Stimulated activated CD8-positive, alpha-beta memory T cell treated with anti-CD3 and anti-CD28 coated beads, Interleukin-7, amount 100 ng/mL, for 4 hours (primary cell): Measurements from ENCODE around the gene PPFIBP1.
"Not testable (repeated sequence)": the region's sequence is repeated elsewhere in the genome, so short reads cannot be mapped to it uniquely, and the experiment has no call there.

Experiments
- DNase-seq, 2 donors: peaks; one replicate each; pipeline ENCODE4 v3.0.0-alpha.2; 2020; ENCODE audit warnings: low read depth in 2 of 2

PPFIBP1 gene

DNA sequence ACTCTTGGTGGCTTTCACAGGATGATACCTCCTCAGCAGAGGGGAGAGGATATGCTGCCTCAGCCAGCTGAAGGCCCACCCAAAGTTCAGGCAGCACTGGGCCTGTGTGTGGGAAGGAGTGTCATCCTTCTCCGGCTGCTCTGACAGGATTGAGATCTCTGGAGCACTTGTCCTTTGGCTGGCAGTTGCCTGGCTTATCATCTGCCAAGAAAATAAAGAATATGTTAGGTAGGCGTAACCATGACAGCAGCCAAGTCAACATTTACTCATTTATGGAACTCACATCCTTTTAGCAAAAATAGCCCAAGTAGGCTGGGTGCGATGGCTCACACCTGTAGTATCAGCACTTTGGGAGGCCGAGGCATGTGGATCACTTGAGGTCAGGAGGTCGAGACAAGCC lies 68.5 kb downstream of the PPFIBP1 start:
- DNase-seq: no peak

DNA sequence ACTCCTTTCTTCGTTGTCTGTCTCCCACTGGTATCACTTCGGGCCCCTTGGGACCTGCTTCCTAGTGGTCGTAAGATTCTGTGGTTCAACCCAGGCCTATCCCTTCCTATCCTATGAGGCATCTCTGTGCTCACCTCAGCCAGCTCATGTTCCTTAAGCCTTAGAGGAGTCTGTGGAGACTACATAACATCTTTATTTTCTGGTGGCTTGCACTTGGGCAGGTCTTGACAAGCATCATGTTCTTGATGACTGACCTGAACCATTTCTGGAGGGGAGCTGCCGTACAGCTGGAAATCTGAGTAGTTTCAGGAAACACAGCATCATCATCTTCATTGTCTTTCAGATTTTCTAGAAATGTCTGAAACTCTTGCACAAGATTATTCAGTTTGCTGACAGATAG lies 69.3 kb downstream of the PPFIBP1 start:
- no peak for DNase-seq

DNA sequence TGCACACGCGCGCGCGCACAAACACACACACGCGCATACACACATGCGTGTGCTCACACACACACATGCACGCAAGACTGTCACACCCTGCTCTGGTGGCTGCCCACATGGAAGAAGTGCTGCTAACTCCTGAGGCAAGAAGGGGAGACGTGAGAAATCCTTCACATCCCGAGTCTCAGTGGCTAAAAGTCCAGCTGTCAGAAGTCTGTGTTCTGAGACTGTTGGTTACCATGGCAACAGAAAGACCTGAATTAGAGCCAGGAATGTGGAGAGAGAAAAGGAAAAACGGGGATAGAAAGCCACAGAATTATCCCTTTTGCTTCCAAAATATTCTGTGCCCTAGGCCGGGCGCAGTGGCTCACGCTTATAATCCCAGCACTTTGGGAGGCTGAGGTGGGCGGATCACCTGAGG lies 71.2 kb downstream of the PPFIBP1 start:
- no peak for DNase-seq

DNA sequence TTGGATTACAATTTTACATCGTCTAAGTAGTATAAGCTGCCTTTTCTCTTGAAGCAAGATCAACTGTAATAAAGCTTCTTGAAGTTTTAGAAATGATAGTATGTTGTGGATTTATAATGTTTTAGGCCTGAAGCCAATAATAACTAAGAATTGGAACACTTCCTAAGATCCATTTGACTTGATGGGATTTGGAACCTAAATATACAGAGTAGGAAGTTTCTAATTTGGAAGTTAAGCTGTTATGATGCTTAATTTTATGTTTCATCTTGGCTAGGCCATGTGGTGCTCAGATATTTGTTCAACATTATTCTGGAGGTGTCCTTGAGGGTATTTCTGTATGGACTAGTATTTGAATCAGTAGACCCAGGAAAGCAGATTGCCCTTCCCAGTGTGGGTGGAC lies 74.9 kb downstream of the PPFIBP1 start:
- DNase-seq: not testable (repeated sequence)

DNA sequence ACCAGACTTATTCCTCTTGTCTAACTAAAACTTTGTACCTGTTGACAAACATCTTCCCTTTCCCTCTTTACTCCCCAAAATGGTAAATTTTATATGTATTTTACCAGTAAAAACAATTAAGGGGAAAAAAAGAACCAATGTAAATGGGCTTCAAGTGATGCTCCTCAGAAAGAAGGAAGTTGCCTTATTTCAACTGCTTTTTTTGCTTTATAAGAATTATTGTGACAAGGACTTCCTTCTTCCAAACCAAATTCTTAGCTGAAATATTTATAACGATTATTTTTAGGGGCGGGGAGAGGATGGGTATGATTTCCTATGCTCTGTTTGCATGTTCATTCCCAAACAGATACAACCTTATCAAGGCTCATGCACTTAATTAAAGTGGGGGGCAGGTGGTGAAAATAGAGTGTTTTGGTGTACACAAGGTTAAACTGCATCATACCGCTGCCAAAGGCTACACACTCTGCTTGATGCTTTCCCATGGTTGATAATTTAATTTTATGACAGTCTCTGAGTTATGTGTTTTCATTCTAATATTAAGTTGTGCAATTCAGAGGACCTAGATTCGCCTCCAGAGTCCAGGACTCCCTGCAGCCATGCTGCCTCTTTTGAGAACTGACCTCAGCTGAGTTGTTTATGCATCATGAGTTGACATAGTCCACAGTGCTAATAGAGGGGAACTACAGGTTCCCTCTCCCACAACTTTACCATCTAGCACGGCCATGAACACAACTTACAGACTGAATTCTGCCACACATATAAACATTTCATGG lies 77.2 kb downstream of the PPFIBP1 start:
- DNase-seq: not testable (repeated sequence)

DNA sequence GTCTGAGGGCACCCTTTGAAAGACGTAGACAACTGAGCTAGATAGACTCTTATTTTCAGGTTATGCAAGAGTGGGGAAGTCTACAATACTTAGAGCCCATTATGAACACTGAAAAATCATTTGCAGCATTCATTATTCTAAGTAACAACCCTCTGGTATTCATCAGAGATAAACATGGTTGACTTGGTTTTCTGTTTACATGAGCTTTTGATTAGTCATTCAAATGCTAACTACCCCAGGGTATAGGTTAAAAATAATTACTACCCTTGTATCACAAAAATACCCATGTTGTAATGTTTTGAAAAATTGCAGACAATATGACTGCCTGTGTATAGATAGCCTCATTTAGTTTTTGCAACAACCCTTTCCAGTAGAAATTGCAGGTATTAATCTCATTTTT lies 78.5 kb downstream of the PPFIBP1 start:
- DNase-seq: no peak

DNA sequence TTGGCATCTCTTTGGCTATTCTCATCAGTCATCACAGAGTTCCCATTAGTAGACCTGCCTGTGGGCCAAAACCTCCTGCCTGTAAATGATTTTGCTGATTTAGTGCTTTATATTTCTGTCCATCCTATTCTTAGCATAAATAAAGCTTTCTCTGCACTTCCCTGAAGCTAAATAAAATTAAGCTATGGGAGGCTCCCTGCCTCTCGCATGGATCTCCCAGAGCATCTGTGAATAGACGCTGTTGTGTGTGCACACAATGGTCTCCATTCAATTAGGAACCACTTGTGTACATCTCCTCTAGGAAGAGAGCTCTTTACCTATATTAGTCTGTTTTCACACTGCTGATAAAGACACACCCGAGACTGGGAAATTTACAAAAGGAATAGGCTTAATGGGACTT lies 80.4 kb downstream of the PPFIBP1 start:
- DNase-seq: no peak

DNA sequence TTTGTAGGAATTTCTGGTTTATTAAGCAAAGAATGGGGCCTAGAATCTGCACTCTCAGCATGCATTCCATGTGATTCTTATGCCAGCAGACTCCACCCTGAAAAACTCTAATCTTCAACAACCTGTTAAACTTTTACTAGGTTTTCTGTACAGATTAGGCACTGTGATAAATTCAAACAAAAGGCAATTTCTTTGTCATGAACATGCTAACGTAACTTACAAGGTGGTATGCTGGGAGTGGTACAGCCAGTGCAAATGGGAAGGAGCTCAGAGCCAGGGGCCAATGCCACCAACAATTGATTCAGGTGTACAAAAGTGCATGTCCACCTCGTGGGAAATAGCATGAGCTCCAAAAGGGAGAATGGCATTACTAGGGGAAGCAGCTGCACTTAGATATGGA lies 83.0 kb downstream of the PPFIBP1 start:
- no peak for DNase-seq

DNA sequence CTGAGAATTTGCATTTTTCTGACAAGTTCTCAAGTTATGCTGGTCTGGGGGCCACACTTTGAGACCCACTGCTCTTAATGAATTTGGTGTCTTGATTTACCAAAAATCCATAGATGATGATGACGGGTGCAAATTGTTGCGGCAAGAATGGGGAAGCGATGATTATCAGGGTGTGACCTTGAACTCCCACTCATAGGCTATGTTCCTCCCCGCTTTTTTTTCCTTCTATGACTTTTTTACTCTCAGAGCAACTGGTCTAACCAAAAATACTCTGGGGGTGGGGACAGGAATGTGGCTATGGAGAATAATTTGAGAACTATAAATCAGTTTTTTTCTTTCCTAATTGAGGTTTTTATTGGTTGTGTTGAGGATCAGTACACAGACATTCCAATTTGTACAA lies 83.6 kb downstream of the PPFIBP1 start:
- no peak for DNase-seq

DNA sequence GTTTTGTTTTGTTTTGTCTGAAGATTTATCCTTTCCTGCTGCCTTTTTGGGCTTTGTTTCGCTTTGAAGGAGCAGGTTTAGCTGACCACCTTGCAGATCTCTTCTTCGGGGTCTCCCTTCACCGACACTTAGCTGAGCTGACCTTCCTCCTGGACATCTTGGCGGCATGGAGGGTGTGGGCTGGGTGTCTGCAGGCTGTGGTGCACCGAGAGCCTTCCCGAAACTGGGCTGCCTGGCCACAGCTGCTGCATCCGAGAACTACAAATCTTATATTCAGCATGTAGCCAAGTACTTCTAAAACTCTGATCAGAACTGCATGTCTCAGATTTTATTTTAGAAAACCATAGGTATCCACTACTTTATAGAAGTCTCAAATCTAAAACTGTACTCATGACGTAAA lies 84.9 kb downstream of the PPFIBP1 start:
- no peak for DNase-seq

DNA sequence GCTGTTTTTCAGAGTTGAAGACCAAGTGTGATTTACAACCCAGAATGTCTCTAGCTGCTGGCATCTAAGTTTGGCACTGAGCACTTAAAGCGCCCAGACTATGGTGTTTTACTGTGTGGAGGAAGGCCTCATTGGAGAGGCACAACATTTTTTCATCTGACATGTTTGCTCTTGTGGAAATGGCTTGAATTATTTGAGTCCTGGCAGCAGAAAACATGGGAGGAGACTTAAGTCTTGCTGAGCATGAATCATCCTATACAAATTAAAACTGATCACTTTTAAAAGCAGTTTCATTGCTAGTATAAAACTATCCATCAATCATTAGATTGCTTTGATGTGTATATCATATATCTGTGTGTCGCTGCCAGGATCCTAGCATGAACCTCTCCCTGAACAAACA lies 86.4 kb downstream of the PPFIBP1 start:
- no peak for DNase-seq

DNA sequence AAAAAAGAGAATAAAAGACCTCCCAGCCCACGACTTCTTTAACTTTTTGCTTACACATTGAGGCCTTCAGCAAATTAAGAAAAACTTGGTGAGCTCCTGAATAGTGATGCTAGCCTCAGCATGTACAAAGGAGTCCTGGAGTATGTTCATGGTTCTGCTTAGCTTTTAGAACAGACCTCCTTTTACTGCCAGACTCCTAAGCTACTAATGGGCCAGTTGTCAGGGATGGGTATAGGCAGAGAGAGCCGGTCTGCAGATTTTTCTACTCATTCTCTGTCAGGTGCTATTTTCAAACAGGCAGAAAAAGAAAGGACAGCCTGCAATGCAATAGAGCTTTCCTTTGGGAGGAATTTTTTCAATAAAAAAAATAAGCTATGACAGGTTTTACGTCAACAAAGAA lies 90.4 kb downstream of the PPFIBP1 start:
- DNase-seq: no peak

DNA sequence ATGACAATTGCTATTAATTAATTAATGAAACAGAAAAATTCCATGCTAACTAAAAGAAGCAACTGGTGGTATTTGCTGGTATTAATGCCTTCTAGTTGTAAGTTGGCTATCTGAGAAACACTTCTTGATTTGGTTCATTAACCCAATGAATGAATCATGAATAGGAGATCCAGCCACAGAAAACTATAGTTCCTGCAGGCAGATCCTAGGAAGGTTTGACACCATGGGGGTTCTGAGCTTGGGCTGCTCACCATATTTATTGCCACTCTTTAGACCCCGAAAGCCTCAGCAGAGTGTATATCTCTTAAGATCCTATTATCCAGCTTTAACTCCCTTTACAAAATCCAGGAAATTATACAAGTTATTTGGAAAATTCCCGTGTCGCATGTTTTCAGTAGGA lies 90.9 kb downstream of the PPFIBP1 start:
- no peak for DNase-seq

DNA sequence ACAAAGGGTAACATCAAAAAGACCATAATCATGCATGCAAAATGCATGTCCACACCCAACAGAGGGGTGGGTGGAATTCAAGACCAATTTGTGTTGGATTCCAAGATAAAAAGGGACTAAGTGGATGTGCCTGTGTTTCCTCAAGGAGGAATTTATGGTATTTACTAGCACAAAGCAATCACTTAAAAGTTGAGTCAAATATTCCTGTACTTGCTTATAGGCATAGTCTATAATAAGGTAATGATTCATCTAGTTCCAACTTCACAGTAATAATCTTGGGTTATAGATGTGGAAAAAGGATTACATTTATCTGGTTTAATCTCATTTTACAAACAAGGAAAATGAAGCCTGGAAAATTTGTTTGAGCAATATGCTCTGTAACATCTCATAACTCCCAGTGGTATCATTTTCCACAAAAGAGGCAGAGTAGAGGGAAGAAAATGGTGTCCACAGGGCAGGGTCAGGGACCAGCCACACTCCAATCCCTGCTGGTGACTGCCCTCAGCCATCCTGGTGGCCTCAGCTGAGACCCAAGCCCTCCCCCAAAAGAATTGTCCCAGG lies 91.4 kb downstream of the PPFIBP1 start:
- DNase-seq: no peak

DNA sequence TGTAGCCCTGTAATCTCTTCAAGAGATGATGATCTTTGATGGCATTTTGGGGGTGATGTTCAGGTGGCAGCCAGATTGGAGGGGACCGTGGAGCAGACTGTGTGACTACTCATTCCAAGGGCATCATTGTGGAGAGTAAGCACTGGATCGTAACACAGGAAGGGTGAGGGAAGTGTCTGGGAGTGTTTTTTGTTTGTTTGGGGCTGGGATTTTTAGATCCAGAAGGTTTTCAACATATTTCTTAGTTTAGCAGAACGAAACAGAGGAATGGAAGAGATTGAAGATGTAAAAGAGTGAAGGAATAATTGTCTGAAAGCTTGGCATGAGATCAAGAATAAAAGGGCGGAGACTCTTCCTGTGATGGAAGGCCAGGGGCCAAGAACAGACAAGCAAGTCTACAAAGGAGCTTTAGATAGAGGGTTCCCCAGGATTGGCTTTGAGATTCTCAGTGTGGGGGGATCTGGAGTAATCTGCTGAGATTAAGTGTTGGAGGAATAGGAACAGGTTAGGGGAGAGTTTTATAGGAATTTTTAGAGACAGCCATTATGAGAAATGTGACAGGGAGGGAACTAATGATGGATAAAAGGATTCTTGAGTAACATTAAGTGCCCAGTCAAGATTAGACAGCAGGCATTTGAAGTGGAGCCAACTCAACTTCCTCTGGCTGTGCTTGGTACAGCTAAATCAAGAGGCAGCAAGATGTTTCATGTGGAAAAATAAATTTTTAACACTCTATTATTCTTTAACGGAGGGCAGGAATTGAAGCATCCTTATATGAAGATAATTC lies 92.5 kb downstream of the PPFIBP1 start:
- DNase-seq: no peak

DNA sequence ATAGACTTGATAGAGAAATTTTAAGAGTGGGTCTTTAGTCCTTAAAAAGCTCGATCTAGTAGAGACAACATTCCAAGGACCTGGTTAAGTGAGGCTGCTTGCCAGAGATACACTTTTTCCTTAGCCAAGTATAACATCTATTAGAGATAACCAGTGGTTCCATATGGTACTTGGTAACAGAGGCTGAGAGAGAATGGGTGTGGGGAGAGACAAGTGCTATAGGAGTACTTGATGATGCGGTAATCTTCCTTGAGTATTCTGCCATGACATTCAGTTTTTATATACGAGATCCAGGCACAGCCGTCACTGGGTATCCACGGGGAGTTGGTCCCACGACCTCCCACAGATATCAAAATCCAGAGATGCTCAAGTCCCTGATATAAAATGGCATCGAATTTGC lies 94.8 kb downstream of the PPFIBP1 start:
- no peak for DNase-seq

DNA sequence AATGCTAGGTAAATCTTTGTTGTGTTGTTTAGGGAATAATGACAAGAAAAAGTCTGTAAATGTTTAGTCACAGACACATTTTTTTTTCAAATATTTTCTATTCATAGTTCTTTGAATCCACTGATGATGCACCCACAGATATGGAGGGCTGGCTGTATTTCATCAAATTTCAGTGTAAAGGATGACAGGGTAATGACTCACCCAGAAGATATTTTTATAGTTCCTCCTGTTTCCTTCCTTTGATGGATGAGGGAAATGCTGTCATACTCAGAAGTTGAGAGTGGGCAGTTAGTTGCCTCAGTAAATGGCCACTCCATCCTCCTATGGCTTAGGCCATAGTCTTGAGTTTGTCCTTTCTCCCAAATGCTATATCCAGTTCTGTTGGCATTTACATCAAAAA lies 95.3 kb downstream of the PPFIBP1 start:
- DNase-seq: no peak

DNA sequence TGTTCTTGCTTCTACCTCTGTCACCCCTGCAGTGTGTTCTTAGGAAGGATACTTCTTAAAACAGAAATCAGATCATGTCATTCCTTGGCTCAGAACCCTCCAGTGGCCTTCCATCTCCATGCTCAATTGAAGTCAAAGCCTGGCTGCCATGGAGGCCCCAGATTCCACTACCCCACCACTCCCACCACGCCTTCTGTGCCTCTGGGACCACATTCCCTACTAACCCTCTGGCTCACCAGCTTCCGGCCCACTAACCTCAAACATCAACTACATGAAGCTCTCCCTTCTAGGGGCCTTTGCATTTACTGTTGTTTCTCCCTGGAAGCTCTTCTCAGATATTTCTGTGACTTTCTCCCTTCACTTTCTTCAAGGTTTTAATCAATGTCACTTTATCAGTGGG lies 96.1 kb downstream of the PPFIBP1 start:
- DNase-seq: no peak

DNA sequence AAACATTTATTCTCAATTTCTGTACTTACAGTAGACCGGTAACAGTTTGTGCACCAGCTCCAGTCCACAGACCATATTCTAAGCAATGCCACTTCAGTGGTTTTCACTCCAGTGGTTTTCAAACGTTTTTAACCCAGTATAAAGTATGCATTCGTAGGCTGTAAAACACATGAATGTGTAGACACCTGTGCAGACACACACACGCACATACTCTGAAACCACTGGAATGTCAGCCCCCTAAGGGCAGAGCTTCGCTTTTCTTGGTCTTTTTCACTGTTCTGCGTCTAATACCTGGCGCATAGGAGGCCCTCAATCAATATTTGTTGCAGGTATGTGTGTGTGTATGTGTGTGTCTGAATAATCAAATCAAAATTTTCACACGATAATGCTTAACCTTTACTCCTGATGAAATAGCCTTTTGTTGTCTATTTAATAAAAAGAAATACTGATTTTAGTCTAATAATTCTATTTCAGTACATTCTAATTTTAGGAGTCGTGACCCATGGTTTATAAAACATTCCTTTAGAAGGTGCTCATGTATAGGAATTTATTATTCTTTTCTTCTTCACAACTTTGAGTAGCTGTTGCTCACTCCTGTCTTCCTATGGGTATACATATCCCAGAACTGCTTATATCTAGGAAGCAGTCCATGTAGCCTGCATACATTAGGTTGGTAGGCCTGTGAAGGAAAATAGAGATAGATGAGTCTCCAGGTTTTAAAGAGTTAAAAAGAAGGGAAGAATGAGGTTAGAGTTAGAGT lies 98.6 kb downstream of the PPFIBP1 start:
- no peak for DNase-seq

DNA sequence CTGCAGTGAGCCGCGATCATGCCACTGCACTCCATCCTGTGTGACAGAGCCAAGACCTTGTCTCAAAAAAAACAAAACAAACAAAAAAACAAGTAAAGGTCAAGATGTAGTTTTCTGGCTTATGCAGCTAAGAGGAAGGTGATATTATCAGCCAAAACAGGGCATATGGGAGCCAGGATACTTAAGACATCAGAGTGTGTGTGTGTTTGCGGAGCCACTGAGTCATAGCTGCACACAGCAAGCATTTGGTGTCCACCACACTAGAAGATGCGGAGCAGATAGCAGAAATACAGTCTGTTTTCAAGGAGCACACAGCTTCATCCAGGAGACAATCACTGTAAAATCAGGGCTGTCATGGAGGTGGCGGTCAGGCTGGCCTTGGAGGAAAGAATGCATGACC lies 99.6 kb downstream of the PPFIBP1 start:
- no peak for DNase-seq

DNA sequence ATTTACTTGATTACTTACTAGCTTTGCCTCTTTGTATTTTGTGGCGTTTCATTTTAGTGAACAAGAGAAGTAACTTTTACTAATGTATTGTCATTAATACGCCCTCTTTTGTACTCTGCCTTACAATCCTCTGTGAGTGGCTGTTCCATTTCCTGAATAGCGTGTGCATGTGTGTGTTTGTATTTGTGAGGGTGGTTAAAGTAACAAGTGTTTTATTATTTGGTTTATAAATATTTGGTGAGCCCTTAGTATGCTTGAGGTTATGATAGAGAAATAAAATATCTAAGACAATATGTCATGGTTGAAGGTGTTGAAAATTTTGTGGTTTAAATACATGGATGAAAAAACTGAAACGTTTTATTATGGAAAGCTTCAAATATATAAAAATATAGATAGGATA lies 100.6 kb downstream of the PPFIBP1 start:
- no peak for DNase-seq

DNA sequence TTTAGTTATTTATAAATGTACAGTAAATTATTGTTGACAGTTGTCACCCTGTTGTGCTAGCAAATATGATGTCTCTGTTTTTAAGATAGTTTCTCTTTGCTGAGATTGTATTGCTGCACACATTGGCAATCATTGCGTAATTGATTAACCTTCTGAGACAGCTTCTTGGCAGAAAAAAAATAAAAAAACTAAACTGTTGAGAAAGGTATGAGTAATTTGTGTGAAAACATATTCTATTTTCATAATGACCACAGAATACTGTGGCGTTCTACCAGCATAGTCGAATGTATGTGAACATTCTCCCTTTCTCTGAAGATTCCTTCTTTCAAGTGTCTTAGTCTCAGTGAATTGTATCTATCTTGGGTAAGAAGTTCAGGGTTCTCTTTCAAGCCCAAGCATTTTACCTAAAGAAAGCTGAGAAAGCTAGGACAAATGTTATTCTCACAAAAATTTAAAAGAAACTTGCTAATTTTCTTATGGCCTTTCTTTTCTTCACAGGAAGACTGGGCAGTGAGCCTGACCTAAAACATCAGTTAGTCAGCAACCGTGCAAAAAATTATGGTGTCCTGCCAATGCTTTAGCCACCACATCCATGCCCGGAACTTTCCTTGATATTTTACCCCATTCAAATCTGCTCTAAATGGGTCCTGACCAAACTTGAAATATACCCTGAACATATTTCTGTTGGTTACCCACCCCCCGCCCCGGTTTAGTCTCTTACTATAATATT lies 103.3 kb downstream of the PPFIBP1 start:
- no peak for DNase-seq
